Lower lobe of right lung (tissue), 2 donors: ENCODE measurements around the gene C1orf116. TPM values are rescaled to one million over a fixed set of nuclear protein-coding genes. Genes with fewer than 3 reads are reported as not detected.

ENCODE experiments used
- ATAC-seq, 2 donors: fragments of 200-7000 bp; cut with Tn5 transposase; one replicate each; pipeline ENCODE4 v1.9.1; 2020 to 2022; ENCODE audit warnings: mild to moderate bottlenecking in 2 of 2, moderate library complexity in 2 of 2
- DNase-seq: peaks from one replicate; pipeline ENCODE4 v3.0.0-alpha.2; 2020
- H3K27ac ChIP-seq: fragments of 200-600 bp; one replicate; pipeline ENCODE4 v1.8.0; 2022
- H3K27me3 ChIP-seq: fragments of 200-600 bp; one replicate; pipeline ENCODE4 v1.8.0; 2022; ENCODE audit warnings: low read depth
- H3K36me3 ChIP-seq: fragments of 200-600 bp; one replicate; pipeline ENCODE4 v1.8.0; 2022; ENCODE audit warnings: mild to moderate bottlenecking
- H3K4me1 ChIP-seq: fragments of 200-600 bp; one replicate; pipeline ENCODE4 v1.8.0; 2022
- H3K4me3 ChIP-seq: fragments of 200-600 bp; one replicate; pipeline ENCODE4 v1.8.0; 2022; ENCODE audit warnings: mild to moderate bottlenecking
- H3K9me3 ChIP-seq: fragments of 200-600 bp; one replicate; pipeline ENCODE4 v1.8.0; 2022
- intact Hi-C: fragments of 100-400 bp; cut with DNase I; formaldehyde crosslinking; loops from one replicate; pipeline ENCODE4 v1.11.0; 2022
- total RNA-seq: library from RNA; stranded (reverse); fragmentation: NEBNext Ultra II Directional; extraction: Animal tissue kit (Norgen Biotek cat#: 25700); gene quantifications from one replicate; pipeline ENCODE4 v1.2.1, GENCODE V29; 2021
- TF ChIP-seq, protein P1 (sequence below): fragments of 200-600 bp; IDR thresholded peaks from one replicate; pipeline ENCODE4 v1.8.0; 2022; ENCODE audit warnings: antibody characterized with exemption, mild to moderate bottlenecking
- donor health status: DM: no; HTN: yes; CAD: no; lungs with severe emphysema.

C1orf116 gene
- total RNA-seq, 1 donor from 2014 or later: 123 TPM

DNA sequence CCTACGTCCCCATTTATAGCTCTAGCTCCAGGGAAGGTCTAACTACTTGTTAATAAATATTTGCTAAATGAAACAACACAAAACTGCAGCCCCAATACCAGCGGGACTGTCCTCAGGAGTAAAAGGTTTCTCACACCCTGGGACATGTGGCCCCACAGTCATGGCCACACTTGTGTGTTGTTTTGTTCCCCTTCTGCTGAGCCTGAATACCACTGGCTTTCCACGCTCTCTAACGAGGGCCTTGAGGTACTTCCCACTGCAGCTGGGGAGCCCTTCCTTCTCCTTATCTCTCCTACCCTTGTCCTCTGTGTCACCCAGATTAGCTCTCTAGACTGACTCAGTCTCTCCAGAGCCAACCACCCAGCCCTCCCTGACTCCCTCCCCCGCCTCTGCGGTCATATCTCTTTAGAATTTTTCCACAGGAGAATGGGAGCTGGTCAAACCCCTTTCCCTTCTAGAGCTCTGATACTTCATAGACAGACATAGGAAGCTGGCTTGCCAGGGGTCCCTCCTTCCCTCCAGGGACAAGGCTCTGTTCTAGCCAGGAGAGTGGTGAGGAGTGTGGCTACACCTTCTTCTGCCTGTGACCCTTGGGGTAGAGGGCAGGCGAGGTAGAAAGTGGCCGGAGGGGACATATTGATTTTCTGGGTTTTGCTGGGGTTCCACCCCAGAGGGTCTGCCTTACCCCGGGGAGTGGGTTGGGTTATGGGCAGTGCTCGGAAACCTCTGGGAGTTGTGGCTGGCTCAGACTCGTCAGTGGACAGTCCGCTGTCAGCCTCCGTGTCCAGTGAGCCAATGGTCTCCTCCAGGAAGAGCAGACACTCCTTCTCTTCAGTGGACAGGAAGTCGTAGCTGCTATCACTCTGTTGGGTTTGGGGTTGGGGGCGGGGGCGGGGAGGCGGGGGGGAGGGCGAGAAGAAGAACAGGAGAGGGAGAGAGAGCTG lies 8.1 kb downstream of the C1orf116 start:
- TF ChIP-seq, protein P1, sequence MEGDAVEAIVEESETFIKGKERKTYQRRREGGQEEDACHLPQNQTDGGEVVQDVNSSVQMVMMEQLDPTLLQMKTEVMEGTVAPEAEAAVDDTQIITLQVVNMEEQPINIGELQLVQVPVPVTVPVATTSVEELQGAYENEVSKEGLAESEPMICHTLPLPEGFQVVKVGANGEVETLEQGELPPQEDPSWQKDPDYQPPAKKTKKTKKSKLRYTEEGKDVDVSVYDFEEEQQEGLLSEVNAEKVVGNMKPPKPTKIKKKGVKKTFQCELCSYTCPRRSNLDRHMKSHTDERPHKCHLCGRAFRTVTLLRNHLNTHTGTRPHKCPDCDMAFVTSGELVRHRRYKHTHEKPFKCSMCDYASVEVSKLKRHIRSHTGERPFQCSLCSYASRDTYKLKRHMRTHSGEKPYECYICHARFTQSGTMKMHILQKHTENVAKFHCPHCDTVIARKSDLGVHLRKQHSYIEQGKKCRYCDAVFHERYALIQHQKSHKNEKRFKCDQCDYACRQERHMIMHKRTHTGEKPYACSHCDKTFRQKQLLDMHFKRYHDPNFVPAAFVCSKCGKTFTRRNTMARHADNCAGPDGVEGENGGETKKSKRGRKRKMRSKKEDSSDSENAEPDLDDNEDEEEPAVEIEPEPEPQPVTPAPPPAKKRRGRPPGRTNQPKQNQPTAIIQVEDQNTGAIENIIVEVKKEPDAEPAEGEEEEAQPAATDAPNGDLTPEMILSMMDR: no peak
- DNase-seq: no peak
- peak overlapping the region; percentile 17 for H3K4me3 ChIP-seq
- peaks cover 58% of the 10 kb centered on the region for H3K4me1 ChIP-seq
- peaks cover 10% of the 10 kb centered on the region for H3K36me3 ChIP-seq
- peak; percentile 5 to 52 for ATAC-seq
- intact Hi-C loops: no loop called here
- peak overlapping the region; percentile 85 for H3K27ac ChIP-seq
- H3K27me3 ChIP-seq: no peaks in the 10 kb centered on the region
- H3K9me3 ChIP-seq: no peaks in the 10 kb centered on the region

DNA sequence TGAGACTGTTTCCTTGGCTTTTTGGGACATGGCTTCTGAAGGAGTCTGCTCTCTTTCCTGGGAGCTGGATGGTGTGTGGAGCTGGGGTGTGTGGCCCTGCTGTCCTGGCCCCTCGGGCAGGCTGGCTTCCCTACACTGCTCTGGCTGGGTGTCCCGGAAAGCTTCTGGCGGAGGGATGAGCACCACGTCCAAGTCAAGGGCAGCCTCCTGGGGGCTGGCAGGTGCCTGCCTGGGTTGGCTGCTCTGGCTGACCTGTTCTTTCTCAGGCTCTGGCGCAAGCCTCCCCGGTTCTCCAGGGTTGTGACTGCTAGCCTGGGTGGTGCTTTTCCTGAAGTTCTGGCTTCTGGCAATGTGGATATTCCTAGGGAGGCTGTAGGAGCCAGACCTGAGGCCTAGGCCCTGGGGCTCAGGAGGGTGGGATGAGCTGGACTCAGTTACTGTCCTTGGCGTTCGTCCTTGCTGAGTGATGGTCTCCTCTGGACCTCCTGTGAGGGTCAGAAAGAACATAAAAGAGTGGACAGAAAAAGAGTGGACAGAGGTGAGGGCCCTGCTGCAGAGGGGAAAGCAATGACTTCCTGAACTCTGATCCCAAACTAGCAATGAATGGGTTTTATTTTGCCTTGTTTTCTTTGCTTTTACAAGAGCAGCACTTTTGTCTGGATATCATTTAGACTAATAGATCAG lies 9.4 kb downstream of the C1orf116 start:
- Histone ChIP-seq H3K4me1 (peaks cover 65% of the 10 kb centered on the region), H3K27me3 (no peaks in the 10 kb centered on the region), H3K36me3 (peaks cover 10% of the 10 kb centered on the region), H3K27ac (peak overlapping the region; percentile 85), H3K9me3 (no peaks in the 10 kb centered on the region), H3K4me3 (no peak overlapping the region)
- no peak for DNase-seq
- TF ChIP-seq, protein P1: no peak
- no peak for ATAC-seq
- intact Hi-C loops: no loop called here

DNA sequence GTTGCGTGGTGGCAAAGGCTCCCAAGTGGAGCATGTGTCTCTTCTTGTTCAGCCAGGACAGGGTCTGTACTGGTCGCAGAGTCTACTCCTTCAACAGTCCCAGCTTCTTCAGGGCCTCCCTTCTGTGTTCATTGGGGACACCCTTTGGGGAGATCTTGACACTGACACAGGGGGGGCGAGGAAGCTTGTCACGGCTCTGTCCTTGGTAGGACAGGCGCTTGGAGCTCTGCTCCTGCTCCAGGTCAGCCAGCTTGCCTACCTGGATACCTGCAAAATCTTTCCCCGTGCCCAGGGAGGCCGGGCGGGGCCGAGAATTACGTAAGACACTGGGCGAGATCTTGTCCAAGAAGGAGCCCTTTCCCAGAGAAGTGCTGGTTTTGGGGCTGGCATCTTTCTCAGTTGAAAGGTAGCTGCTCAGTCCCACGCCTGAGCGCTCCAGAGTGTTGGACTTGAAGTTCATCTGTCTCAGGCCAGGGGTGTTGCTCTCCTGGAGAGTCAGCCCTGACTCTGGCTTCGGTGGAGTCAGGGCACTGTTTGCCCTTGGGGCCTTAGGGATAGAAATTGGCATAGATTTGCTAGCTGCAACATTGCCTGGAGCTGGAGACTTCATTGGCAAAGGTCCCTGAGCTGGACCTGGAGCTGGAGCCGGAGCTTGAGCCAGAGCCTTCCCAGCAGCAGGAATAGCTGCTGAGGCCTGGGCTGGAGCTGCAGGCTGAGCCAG lies 10.5 kb downstream of the C1orf116 start:
- peak overlapping the region; percentile 66 for H3K27ac ChIP-seq
- H3K36me3 ChIP-seq: peaks cover 10% of the 10 kb centered on the region
- TF ChIP-seq, protein P1: no peak
- H3K4me1 ChIP-seq: peaks cover 67% of the 10 kb centered on the region
- DNase-seq (peak; percentile 53), ATAC-seq (no peak)
- intact Hi-C loops: no loop called here
- H3K27me3 ChIP-seq: no peaks in the 10 kb centered on the region
- H3K9me3 ChIP-seq: no peaks in the 10 kb centered on the region
- H3K4me3 ChIP-seq: no peak overlapping the region

DNA sequence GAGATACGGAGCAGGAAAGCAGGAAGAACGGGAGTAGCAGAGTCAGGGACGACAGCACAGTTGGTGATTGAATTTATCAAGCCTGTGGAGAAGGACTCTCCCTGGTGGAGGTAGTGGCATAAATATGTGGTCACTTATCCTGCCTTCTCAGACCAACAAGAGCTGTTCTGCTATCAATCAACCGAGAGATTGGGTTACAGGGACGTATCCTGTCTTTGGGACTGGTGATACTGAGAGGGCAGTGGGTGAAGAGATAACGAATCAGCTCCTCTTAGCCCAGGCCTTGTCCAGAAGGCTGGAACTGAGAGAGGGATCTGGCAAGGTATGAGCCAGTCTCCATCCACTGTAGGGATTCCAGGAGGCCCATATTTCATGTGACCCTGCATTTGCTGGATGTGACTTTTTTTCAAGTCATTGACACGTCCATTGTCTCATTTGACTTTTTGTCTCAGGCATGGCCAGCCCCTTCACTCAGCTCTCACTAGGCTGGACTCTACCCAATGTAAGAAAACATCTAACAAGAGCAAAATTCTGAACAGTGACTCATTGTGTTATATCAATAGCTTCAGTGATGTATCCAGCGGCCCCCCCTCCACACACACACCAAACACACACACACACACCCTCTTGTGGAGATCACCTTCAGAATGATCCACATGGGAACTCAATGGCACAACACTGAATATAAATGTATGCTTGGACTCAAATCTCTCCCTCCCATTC lies 11.3 kb downstream of the C1orf116 start:
- Histone ChIP-seq H3K36me3 (peaks cover 10% of the 10 kb centered on the region), H3K4me3 (no peak overlapping the region), H3K9me3 (no peaks in the 10 kb centered on the region), H3K27ac (peak overlapping the region; percentile 66), H3K27me3 (no peaks in the 10 kb centered on the region), H3K4me1 (peaks cover 62% of the 10 kb centered on the region)
- ATAC-seq: no peak
- DNase-seq: no peak
- intact Hi-C loops: no loop called here
- TF ChIP-seq, protein P1: no peak

DNA sequence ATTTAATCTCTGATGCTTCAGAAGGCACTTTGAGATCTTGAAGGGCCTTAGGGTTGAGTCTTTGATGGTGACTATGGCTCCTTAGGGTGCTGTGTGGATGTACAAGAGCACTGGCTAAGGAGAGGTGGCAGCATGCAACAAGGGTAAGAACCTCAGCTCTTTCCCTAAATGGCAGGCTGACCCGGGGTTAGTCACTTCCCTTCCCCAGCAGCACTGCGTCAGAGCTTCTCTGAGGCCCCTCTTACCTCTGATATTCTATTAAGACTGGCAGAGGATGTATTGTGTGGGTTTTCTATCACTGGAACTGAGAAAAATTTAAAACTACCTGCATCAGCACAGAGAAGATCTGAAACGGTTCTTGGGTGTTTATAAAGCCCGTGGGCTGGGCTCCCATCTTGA lies 11.8 kb downstream of the C1orf116 start:
- TF ChIP-seq, protein P1: no peak
- Histone ChIP-seq H3K27me3 (no peaks in the 10 kb centered on the region), H3K36me3 (peaks cover 10% of the 10 kb centered on the region), H3K4me3 (no peak overlapping the region), H3K9me3 (no peaks in the 10 kb centered on the region), H3K4me1 (peaks cover 56% of the 10 kb centered on the region), H3K27ac (peak overlapping the region; percentile 66)
- intact Hi-C loops: no loop called here
- DNase-seq (no peak), ATAC-seq (no peak)
